Measurements from ENCODE around the gene WRAP73. TPM values are rescaled to one million over a fixed set of nuclear protein-coding genes. Genes with fewer than 3 reads are reported as not detected.

WRAP73 gene
- total RNA-seq, 1 experiment from 2014 or later = 51.4 TPM

DNA sequence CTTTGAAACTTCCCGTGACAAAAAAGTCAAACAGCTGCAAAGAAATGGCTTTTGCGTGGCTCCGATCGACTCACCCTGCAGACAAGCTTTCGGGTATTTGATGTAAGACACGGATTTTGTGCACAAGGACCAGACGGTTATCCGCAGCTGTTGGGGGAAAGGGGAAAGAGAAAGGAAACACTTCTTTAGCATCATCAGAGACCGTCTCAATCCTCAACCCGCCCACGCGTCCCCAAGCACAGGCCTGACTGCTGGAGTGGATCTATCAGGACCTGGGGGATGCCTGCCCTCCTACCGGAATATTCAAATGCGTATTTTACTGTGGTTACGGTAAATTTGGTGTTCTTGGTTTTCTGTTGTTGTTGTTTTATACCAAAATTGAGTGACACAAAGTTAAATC lies 11.2 kb downstream of the WRAP73 start:
- no peak overlapping the region for H3K4me2 ChIP-seq (ENCODE audit: low read length)
- RAD21 ChIA-PET (ENCODE audit: low non-redundant PET in 1 of 2, low total read pairs in 2 of 2, uncharacterized antibody in 2 of 2, unreplicated experiment in 2 of 2) = no interaction called here
- H3K4me1 ChIP-seq (ENCODE audit: control insufficient read depth in 1 of 2, insufficient read depth in 2 of 2, low read length in 2 of 2) = no peaks in the 10 kb centered on the region
- no peak overlapping the region for H3K27ac ChIP-seq (ENCODE audit: low read depth, low read length)
- ATAC-seq (no peak), DNase-seq (ENCODE audit: low read depth, low spot score) (no peak)
- no peaks in the 10 kb centered on the region for H3K9me2 ChIP-seq (ENCODE audit: insufficient read depth)
- H3K9me3 ChIP-seq (ENCODE audit: control insufficient read depth in 1 of 2, insufficient read depth in 1 of 2, low read depth in 1 of 2, low read length in 2 of 2) = no peaks in the 10 kb centered on the region
- H2AFZ ChIP-seq (ENCODE audit: low read depth, low read length, poor library complexity, severe bottlenecking) = no peak overlapping the region
- no peak overlapping the region for H3K4me3 ChIP-seq (replicated peaks in 1 of 2; ENCODE audit: low read depth in 1 of 2, low read length in 2 of 2)
- H3K79me2 ChIP-seq (ENCODE audit: insufficient read depth, low read length) = peaks cover 3% of the 10 kb centered on the region; the same call in 1 of the 2 replicates
- CTCF ChIA-PET = no interaction called here
- no peak overlapping the region for H3K9ac ChIP-seq (ENCODE audit: low read length)
- POLR2A ChIA-PET = no interaction called here
- TF ChIP-seq, protein P1, sequence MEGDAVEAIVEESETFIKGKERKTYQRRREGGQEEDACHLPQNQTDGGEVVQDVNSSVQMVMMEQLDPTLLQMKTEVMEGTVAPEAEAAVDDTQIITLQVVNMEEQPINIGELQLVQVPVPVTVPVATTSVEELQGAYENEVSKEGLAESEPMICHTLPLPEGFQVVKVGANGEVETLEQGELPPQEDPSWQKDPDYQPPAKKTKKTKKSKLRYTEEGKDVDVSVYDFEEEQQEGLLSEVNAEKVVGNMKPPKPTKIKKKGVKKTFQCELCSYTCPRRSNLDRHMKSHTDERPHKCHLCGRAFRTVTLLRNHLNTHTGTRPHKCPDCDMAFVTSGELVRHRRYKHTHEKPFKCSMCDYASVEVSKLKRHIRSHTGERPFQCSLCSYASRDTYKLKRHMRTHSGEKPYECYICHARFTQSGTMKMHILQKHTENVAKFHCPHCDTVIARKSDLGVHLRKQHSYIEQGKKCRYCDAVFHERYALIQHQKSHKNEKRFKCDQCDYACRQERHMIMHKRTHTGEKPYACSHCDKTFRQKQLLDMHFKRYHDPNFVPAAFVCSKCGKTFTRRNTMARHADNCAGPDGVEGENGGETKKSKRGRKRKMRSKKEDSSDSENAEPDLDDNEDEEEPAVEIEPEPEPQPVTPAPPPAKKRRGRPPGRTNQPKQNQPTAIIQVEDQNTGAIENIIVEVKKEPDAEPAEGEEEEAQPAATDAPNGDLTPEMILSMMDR (IDR thresholded peaks at IDR 0.05 in 2 of 3, conservative IDR thresholded peaks at IDR 0.05 in 1 of 3; ENCODE audit: borderline replicate concordance in 1 of 3, insufficient read depth in 1 of 3, low read depth in 2 of 3, low read length in 2 of 3) = no peak
- TF ChIP-seq, protein P2, sequence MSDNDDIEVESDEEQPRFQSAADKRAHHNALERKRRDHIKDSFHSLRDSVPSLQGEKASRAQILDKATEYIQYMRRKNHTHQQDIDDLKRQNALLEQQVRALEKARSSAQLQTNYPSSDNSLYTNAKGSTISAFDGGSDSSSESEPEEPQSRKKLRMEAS (IDR thresholded peaks at IDR 0.05) = no peak
- peaks cover 14 to 41% of the 10 kb centered on the region in 2 experiments; a peak in 3 of 4 replicates for H3K36me3 ChIP-seq (ENCODE audit: control insufficient read depth in 1 of 2, insufficient read depth in 2 of 2, low read length in 2 of 2)
- intact Hi-C loops (cut with micrococcal nuclease) = no loop called here
- no peaks in the 10 kb centered on the region for H3K27me3 ChIP-seq (ENCODE audit: insufficient read depth, low read length)
- no TSS peak for BruUV-seq (replicated peaks)
- no peaks in the 10 kb centered on the region for H4K20me1 ChIP-seq (ENCODE audit: insufficient read depth)

DNA sequence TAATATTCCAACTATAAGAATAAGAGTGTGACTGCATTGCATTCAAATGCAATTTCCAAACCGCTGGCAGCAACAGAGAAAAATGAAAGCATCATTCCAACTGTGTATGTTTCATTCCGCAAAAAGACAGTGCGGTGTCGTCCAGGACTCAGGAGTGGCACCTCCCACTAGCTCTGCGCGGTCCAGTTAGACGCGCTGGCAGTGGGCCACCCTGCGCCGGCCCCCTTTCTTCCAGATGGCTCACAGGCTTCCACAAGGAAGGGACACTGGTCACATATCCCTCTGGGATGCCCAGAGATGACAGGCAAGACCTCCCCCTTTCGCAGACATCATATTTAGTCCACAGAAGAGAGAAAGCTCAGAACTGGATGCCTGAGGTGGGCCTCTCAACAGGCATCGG lies 11.9 kb downstream of the WRAP73 start:
- intact Hi-C loops (cut with micrococcal nuclease) = no loop called here

More for the DNA sequence above, 11.9 kb downstream of the WRAP73 start:
- BruUV-seq (replicated peaks) = no TSS peak
- ChIA-PET RAD21 (ENCODE audit: low non-redundant PET in 1 of 2, low total read pairs in 2 of 2, uncharacterized antibody in 2 of 2, unreplicated experiment in 2 of 2) (no interaction called here), CTCF (no interaction called here), POLR2A (no interaction called here)
- Histone ChIP-seq H4K20me1 (ENCODE audit: insufficient read depth) (no peaks in the 10 kb centered on the region), H3K4me1 (ENCODE audit: control insufficient read depth in 1 of 2, insufficient read depth in 2 of 2, low read length in 2 of 2) (no peaks in the 10 kb centered on the region), H3K9ac (ENCODE audit: low read length) (no peak overlapping the region), H3K27me3 (ENCODE audit: insufficient read depth, low read length) (no peaks in the 10 kb centered on the region), H3K27ac (ENCODE audit: low read depth, low read length) (no peak overlapping the region), H3K36me3 (ENCODE audit: control insufficient read depth in 1 of 2, insufficient read depth in 2 of 2, low read length in 2 of 2) (peaks cover 14 to 41% of the 10 kb centered on the region in 2 experiments; a peak in 3 of 4 replicates), H3K4me2 (ENCODE audit: low read length) (no peak overlapping the region), H3K9me2 (ENCODE audit: insufficient read depth) (no peaks in the 10 kb centered on the region), H3K79me2 (ENCODE audit: insufficient read depth, low read length) (peaks cover 3% of the 10 kb centered on the region; the same call in 1 of the 2 replicates), H3K4me3 (replicated peaks in 1 of 2; ENCODE audit: low read depth in 1 of 2, low read length in 2 of 2) (no peak overlapping the region), H2AFZ (ENCODE audit: low read depth, low read length, poor library complexity, severe bottlenecking) (no peak overlapping the region), H3K9me3 (ENCODE audit: control insufficient read depth in 1 of 2, insufficient read depth in 1 of 2, low read depth in 1 of 2, low read length in 2 of 2) (no peaks in the 10 kb centered on the region)
- TF ChIP-seq ZNF274 (IDR thresholded peaks at IDR 0.05; ENCODE audit: low read depth, low read length) = no peak
- TF ChIP-seq ELF1 (IDR thresholded peaks at IDR 0.05; ENCODE audit: borderline replicate concordance, low read depth) = no peak
- TF ChIP-seq EZH2phosphoT487 (IDR thresholded peaks at IDR 0.05; ENCODE audit: borderline replicate concordance) = no peak
- TF ChIP-seq FOSL1 (IDR thresholded peaks at IDR 0.05; ENCODE audit: low read depth) = no peak
- TF ChIP-seq ZFX (IDR thresholded peaks at IDR 0.05) = no peak
- TF ChIP-seq CBX3 (IDR thresholded peaks at IDR 0.05; ENCODE audit: low read depth) = no peak
- ATAC-seq (no peak), DNase-seq (ENCODE audit: low read depth, low spot score) (no peak)
